ENCODE results near the gene LRFN4.
"Not testable (repeated sequence)": the region's sequence is repeated elsewhere in the genome, so short reads cannot be mapped to it uniquely, and the experiment has no call there.

LRFN4 gene

GRCh38 chr11:66856496-66857233 lies at the start of gene LRFN4:
TSS of gene LRFN4 (plus strand) at chr11:66857064. CDS start at chr11:66857745, 681 bp downstream.
- DNase-seq, result no peak

GRCh38 chr11:66809592-66809991 lies 47.3 kb upstream of the LRFN4 start:
- DNase-seq, result no peak

DNA sequence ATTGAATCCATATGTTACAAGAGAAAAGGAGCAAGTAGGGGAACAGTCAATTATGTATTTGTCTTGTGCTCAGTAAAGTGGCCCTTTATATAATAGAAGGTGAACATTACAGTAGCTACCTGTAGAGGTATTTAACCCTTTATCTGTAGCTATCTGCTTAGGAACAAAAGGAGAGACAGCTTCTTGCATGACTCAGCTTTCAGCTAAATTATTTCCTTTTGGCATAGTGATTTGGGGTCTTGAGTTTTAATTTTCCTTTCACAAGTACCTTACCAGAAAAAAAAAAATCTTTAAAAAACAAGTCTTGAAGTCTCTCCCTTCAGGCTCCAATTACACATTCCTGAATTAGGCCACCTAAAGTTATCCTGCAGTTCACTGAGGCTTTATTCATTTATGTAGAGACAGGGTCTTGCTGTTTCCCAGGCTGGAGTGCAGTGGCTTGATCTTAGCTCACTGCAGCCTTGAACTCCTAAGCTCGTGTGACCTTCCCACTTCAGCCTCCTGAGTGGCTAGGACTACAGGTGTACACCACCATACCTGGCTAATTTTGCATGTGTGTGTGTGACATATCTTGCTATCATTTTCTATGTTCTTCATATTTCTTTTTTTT lies 46.2 kb upstream of the LRFN4 start:
- no peak for DNase-seq

- DNase-seq, result no peak
These were observed 42.2 kb upstream of the LRFN4 start for GRCh38 chr11:66814678-66815077.

- no peak for DNase-seq
These were observed 41.2 kb upstream of the LRFN4 start for GRCh38 chr11:66815646-66816045.

GRCh38 chr11:66818231-66818955 lies 38.5 kb upstream of the LRFN4 start:
- no peak for DNase-seq

DNA sequence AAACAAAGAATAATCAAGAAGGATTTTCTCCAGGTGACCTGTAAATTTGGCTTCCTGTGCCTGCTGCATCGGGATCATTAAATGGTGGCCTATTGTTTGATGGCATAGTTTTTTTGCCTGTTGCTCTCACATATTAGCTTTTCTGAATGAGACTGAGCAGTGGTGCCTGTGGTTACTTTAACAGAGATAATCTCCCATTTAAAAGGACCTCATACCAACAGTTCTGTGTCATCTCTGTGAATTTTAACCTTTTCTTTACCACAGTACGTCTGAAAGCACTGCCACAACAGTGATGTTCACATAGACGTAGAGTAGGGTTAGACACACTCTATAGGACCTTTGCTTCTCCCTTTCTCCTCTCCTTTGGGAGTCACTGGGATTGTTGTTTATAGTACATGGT lies 36.5 kb upstream of the LRFN4 start:
- no peak for DNase-seq

GRCh38 chr11:66820901-66821300 lies 36.0 kb upstream of the LRFN4 start:
- DNase-seq, result no peak

GRCh38 chr11:66823700-66824099 lies 33.2 kb upstream of the LRFN4 start:
- no peak for DNase-seq

DNA sequence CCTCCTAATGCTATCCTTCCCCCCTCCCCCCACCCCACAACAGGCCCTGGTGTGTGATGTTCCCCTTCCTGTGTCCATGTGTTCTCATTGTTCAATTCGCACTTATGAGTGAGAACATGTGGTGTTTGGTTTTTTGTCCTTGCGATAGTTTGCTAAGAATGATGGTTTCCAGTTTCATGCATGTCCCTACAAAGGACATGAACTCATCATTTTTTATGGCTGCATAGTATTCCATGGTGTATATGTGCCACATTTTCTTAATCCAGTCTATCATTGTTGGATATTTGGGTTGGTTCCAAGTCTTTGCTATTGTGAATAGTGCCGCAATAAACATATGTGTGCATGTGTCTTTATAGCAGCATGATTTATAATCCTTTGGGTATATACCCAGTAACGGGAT lies 32.3 kb upstream of the LRFN4 start:
- DNase-seq, result not testable (repeated sequence)

DNA sequence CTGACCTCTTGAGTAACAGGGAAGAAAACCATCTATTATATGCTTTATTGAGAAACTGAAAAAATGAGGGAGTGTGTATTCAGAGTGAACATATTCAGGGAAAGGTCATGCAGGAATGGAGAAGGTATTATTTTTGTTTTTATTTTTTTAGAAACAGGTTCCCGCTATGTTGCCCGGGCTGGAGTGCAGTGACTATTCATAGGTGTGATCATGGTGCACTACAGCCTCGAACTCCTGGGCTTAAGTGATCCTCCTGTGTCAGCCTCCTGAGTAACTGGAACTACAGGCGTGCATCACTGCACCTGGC lies 22.4 kb upstream of the LRFN4 start:
- no peak for DNase-seq

GRCh38 chr11:66834943-66835342 lies 21.9 kb upstream of the LRFN4 start:
- DNase-seq, result no peak

DNA sequence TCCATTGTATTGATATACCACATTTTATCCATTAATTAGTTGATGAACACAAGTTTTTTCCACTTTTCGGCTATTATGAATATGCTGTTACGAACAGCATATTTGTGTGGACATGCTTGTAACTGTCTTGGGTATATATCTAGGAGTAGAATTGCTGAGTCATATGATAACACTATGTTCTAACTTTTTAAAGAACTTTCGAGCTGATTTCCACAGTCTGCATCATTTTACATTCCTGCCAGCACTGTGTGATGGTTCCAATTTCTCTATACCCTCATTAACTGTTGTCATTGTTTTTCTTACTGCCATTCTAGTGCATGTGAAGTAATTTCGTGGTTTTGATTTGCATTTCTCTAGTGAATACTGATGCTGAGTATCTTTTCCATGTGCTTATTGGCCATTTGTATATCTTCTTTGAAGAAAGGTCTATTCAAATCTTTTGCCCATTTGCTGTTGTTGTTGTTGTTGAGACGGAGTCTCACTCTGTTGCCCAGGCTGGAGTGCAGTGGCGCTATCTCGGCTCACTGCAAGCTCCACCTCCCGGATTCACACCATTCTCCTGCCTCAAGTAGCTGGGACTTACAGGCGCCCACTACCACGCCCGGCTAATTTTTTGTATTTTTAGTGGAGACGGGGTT lies 21.0 kb upstream of the LRFN4 start:
- DNase-seq, result no peak

DNA sequence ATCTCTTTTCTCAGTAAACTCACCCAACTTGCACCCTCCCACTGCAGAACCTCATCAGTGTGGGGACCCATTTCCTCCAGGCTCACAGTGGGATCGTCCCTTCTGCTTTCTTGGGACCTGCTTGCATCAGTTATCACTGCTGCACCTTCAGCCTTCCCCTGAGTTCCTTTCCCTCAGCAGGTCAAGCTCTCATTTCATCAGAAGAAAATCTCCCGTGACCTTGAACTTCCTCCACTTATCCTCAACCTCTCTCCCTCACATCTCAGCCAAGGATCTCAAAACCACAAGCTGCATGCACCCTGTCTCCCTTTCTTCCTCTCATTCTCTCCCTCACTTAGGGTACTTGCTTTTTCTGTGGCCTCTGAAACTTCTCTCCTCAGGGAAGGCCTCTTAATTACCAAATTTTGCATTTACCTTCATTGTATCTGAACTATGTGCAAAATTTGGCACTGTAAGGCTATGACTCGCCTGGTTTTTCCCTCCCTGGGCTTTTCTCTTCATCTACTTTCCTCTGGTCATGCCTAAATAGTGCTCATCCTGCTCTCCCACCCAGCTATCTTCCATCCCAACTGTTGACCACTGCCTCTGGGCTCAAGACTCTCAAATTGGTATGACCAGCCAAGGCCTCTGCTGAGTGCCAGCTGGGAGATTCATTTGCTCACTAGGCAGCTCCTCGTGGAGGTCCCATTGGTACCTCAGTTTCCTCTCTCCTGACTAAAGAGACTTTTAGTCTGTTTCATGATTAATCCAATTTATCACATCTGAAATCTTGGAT lies 16.4 kb upstream of the LRFN4 start:
- DNase-seq, result no peak

- DNase-seq, result no peak
These were observed 15.0 kb upstream of the LRFN4 start for GRCh38 chr11:66841861-66842260.

GRCh38 chr11:66842501-66842895 lies 14.4 kb upstream of the LRFN4 start:
- DNase-seq, result no peak

DNA sequence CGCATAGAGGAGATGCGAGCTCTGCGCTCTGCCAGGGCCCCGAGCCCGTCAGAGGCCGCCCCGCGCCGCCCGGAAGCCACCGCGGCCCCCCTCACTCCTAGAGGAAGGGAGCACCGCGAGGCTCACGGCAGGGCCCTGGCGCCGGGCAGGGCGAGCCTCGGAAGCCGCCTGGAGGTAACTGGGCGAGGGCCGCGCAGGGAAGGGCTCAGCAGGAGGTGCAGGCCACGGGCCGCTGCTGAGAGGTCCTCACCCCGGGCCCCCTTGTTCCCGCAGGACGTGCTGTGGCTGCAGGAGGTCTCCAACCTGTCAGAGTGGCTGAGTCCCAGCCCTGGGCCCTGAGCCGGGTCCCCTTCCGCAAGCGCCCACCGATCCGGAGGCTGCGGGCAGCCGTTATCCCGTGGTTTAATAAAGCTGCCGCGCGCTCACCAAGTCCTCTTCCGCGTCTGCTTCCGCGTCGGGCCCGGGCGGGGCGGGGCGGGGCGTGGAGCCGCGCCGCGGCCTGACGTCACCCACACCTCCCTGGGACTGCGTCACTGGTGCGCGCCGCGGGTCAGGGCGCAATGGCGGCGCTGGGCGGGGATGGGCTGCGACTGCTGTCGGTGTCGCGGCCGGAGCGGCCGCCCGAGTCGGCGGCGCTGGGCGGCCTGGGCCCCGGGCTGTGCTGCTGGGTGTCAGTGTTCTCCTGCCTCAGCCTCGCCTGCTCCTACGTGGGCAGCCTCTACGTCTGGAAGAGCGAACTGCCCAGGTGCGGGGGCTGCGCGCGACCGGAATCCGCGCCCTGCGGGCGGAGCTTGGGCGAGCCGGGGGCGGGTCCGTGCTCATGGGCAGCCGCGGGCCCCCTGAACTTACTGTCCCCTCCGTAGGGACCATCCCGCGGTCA lies 13.7 kb upstream of the LRFN4 start, which contains the start of gene RCE1:
RCE1 (plus strand) TSS at position 546 of the 880 bp plus-strand sequence; CDS start at position 561, 15 bp downstream.
- DNase-seq, result peak; percentile 92

GRCh38 chr11:66843776-66844495 lies 12.9 kb upstream of the LRFN4 start:
- DNase-seq, result no peak

DNA sequence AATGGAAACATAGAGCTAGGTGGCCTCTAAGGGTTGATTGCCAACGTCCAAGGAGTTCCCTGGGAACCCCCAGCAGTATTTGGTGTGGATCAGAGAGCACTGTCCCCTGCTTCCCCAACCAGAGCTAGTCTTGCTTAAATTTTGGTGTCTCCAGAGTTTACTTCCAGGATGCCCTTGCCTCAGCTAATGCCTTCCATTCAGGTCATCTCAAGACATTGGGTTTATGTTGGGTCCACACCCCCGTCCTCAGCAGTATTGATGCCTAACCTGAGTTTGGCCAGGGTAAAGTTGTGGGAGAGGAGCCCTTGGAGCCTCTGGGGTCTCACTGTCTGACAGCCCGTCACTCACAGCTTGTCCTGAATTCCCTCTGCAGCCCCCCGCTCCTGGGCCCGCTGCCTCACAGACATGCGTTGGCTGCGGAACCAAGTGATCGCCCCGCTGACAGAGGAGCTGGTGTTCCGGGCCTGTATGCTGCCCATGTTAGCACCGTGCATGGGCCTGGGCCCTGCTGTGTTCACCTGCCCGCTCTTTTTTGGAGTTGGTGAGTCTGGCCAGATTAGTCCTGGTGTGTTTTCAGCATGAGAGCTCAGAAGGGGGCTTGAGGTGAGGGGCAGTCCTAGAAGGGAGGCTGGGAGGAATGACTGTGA lies 12.2 kb upstream of the LRFN4 start:
- DNase-seq, result no peak

DNA sequence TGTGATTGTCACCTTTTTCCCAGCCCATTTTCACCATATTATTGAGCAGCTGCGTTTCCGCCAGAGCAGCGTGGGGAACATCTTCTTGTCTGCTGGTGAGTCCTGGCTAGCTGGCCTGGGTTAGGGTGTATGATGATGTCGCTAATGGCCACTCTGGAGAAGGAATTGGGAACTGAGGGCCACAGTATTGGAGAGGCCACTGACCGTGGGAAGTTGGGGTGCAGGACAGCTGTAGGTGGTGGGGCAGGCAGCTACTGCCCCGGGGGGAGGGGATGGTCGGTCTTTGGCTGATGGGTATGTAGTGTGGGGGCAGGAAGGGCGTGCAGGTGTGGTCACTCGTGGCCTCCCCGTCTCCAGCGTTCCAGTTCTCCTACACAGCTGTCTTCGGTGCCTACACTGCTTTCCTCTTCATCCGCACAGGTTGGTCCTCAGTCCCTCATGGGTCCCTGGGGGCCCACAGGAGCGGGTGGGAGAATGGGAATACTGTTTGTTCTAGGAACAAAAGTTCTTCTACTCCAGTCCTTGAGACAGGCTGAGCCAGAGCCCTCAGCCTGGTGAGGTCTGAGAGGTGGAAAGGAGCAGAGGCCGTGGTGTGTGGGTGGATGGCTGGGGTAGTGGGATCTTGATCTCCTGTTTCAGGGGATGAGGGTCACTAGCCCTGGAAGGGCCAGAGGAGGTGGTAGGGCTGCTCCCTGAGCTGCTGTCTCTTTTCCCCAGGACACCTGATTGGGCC lies 11.6 kb upstream of the LRFN4 start:
- no peak for DNase-seq

All from stimulated activated CD4-positive, alpha-beta T cell treated with anti-CD3 and anti-CD28 coated beads, Interleukin-15, amount 100 ng/mL, for 24 hours (primary cell).